Fibroblast of lung (primary cell): ENCODE measurements around the gene PITRM1. TPM values are rescaled to one million over a fixed set of nuclear protein-coding genes. Genes with fewer than 3 reads are reported as not detected.
A peak's percentile ranks its signal among the peaks of the same experiment; 100 is the strongest.
"Not testable (repeated sequence)": the region's sequence is repeated elsewhere in the genome, so short reads cannot be mapped to it uniquely, and the experiment has no call there.

Source experiments
- DNase-seq, 2 donors: peaks; one replicate each; pipeline versions ENCODE4 v3.0.0 to v3.0.0-alpha.2; 2010; ENCODE audit warnings: low read depth in 2 of 2
- H2AFZ ChIP-seq: 2 replicates; pipeline ENCODE4 v1.5.1; 2012; ENCODE audit warnings: low read length, control low read depth, inconsistent platforms
- H3K27ac ChIP-seq: 2 replicates; pipeline ENCODE4 v1.5.1; 2011; ENCODE audit warnings: low read length, control low read depth; ENCODE audit not compliant: insufficient read depth
- H3K27me3 ChIP-seq: 2 replicates; pipeline ENCODE4 v1.5.1; 2011; ENCODE audit warnings: mild to moderate bottlenecking, low read length; ENCODE audit not compliant: control insufficient read depth, insufficient read depth
- H3K36me3 ChIP-seq: 2 replicates; pipeline ENCODE4 v1.5.1; 2011; ENCODE audit warnings: low read length; ENCODE audit not compliant: control insufficient read depth, insufficient read depth
- H3K4me1 ChIP-seq: 2 replicates; pipeline ENCODE4 v1.5.1; 2011; ENCODE audit warnings: low read length; ENCODE audit not compliant: control insufficient read depth, insufficient read depth; ENCODE audit errors: extremely low read depth
- H3K4me2 ChIP-seq: 2 replicates; pipeline ENCODE4 v1.5.1; 2011; ENCODE audit warnings: low read length, control low read depth; ENCODE audit not compliant: insufficient read depth; ENCODE audit errors: extremely low read depth
- H3K4me3 ChIP-seq, 4 experiments: fragments of 200-600 bp in 1 of 4; sonication (generic) in 1 of 4; replicated peaks in 1 of 4; 2 replicates each; pipeline ENCODE4 v1.5.1; 2011 to 2016; ENCODE audit warnings: low read length in 4 of 4, low read depth in 3 of 4, mild to moderate bottlenecking in 3 of 4, control low read depth in 2 of 4, inconsistent platforms in 1 of 4, mixed read lengths in 1 of 4; ENCODE audit not compliant: insufficient read depth in 1 of 4; ENCODE audit errors: control extremely low read depth in 1 of 4
- H3K79me2 ChIP-seq: 2 replicates; pipeline ENCODE4 v1.5.1; 2012; ENCODE audit warnings: mild to moderate bottlenecking, low read length, inconsistent platforms; ENCODE audit not compliant: control insufficient read depth, insufficient read depth
- H3K9ac ChIP-seq: 2 replicates; pipeline ENCODE4 v1.5.1; 2011; ENCODE audit warnings: mild to moderate bottlenecking, low read length, control low read depth; ENCODE audit not compliant: insufficient read depth
- H3K9me3 ChIP-seq: 2 replicates; pipeline ENCODE4 v1.5.1; 2012; ENCODE audit warnings: low read depth, low read length; ENCODE audit not compliant: control insufficient read depth, insufficient read depth
- H4K20me1 ChIP-seq: 2 replicates; pipeline ENCODE4 v1.5.1; 2011; ENCODE audit warnings: low read length; ENCODE audit not compliant: control insufficient read depth, insufficient read depth; ENCODE audit errors: extremely low read depth
- EZH2 ChIP-seq: IDR thresholded peaks from 2 replicates; pipeline ENCODE4 v1.5.1; 2012; ENCODE audit warnings: low read length, control low read depth, mild to moderate bottlenecking; ENCODE audit errors: missing control alignments
- polyA plus RNA-seq, 2 donors: library from polyadenylated mRNA; depleted of rRNA in 1 of 2; stranded (reverse) in 1 of 2; unstranded in 1 of 2; fragments of >200 nt; gene quantifications; 2 replicates each; pipeline ENCODE4 v1.2.1, GENCODE V29; 2011 to 2012; ENCODE audit warnings: missing spikeins in 1 of 2
- total RNA-seq: library from RNA; depleted of rRNA; stranded (reverse); fragments of >200 nt; gene quantifications from 2 replicates; pipeline ENCODE4 v1.2.1, GENCODE V29; 2014
- TF ChIP-seq, protein P1 (sequence below), 2 donors: IDR thresholded peaks in 1 of 2; conservative IDR thresholded peaks in 1 of 2; 1 replicate in 1 of 2; 2 replicates in 1 of 2; pipeline ENCODE4 v1.5.1; 2011 to 2012; ENCODE audit warnings: low read length in 2 of 2, control low read depth in 1 of 2, inconsistent platforms in 1 of 2, low read depth in 1 of 2, mild to moderate bottlenecking in 1 of 2

The PITRM1 gene
- total and polyA plus RNA-seq, 2 donors (not counting 1 experiment from before 2014, with no cell fraction given), result 53.1 to 73.7 TPM

DNA sequence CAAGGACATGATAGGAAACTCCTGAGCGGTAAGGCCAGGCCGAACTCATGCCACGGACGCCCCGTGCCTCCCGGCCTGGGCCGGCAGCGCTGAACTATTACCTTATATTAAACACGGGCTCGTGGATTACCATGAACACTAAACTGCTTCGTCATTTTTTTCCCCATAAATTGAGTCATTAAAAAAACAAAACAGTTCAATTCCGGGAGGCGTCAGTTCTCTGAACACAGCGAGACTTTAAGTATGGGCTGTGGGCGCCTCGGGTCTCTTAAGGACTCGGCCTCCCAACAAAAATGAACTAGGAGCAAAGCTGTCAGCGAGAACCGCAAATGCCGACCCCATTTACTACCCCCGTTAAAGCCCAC lies 519 bp downstream of the PITRM1 start:
- H3K79me2 ChIP-seq, result peaks cover 32% of the 10 kb centered on the region
- no peaks in the 10 kb centered on the region for H4K20me1 ChIP-seq
- peak overlapping the region; percentile 69 for H3K4me2 ChIP-seq
- H3K9me3 ChIP-seq, result no peaks in the 10 kb centered on the region
- H3K4me3 ChIP-seq, result peak overlapping the region; percentile 72 to 97 (median 92)
- H3K4me1 ChIP-seq, result no peaks in the 10 kb centered on the region
- H3K9ac ChIP-seq, result peak overlapping the region; percentile 98
- peak; percentile 73 to 76 for DNase-seq
- peak overlapping the region; percentile 60 for H2AFZ ChIP-seq
- H3K27ac ChIP-seq, result peak overlapping the region; percentile 96
- H3K27me3 ChIP-seq, result no peaks in the 10 kb centered on the region
- peaks cover 18% of the 10 kb centered on the region for H3K36me3 ChIP-seq
- TF ChIP-seq EZH2, result no peak
- TF ChIP-seq, protein P1, sequence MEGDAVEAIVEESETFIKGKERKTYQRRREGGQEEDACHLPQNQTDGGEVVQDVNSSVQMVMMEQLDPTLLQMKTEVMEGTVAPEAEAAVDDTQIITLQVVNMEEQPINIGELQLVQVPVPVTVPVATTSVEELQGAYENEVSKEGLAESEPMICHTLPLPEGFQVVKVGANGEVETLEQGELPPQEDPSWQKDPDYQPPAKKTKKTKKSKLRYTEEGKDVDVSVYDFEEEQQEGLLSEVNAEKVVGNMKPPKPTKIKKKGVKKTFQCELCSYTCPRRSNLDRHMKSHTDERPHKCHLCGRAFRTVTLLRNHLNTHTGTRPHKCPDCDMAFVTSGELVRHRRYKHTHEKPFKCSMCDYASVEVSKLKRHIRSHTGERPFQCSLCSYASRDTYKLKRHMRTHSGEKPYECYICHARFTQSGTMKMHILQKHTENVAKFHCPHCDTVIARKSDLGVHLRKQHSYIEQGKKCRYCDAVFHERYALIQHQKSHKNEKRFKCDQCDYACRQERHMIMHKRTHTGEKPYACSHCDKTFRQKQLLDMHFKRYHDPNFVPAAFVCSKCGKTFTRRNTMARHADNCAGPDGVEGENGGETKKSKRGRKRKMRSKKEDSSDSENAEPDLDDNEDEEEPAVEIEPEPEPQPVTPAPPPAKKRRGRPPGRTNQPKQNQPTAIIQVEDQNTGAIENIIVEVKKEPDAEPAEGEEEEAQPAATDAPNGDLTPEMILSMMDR (conservative IDR thresholded peaks at IDR 0.05 in 1 of 2, IDR thresholded peaks at IDR 0.05 in 1 of 2; ENCODE audit: low read depth in 1 of 2, low read length in 2 of 2), result no peak

DNA sequence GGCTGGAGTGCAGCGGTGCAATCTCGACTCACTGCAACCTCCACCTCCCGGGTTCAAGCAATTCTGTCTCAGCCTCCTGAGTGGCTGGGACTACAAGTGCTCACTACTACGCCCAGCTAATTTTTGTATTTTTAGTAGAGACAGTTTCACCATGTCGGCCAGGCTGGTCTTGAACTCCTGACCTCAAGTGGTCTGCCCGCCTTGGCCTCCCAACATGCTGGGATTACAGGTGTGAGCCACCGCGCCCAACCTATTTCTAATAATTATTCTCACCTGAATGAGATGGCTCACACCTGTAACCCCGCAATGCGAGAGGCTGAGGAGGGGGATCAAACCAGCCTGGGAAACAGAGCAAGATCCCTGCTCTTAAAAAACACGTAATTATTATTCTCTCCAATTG lies 1.1 kb downstream of the PITRM1 start:
- peak overlapping the region; percentile 72 to 97 (median 92) for H3K4me3 ChIP-seq
- not testable (repeated sequence) for H3K9ac ChIP-seq, DNase-seq, H3K4me1 ChIP-seq, H2AFZ ChIP-seq, H3K27me3 ChIP-seq, H4K20me1 ChIP-seq, H3K9me3 ChIP-seq
- H3K4me2 ChIP-seq, result peak overlapping the region; percentile 69
- peaks cover 18% of the 10 kb centered on the region for H3K36me3 ChIP-seq
- peaks cover 32% of the 10 kb centered on the region for H3K79me2 ChIP-seq
- H3K27ac ChIP-seq, result peak overlapping the region; percentile 96

GRCh38 chr10:3169673-3170072 lies 2.9 kb downstream of the PITRM1 start:
- Histone ChIP-seq H3K4me1 (no peaks in the 10 kb centered on the region), H3K9me3 (no peaks in the 10 kb centered on the region), H3K27ac (no peak overlapping the region), H3K4me3 (no peak overlapping the region), H2AFZ (no peak overlapping the region), H3K36me3 (peaks cover 22% of the 10 kb centered on the region), H4K20me1 (no peaks in the 10 kb centered on the region), H3K4me2 (no peak overlapping the region), H3K27me3 (no peaks in the 10 kb centered on the region), H3K9ac (no peak overlapping the region), H3K79me2 (peaks cover 32% of the 10 kb centered on the region)
- no peak for DNase-seq
- TF ChIP-seq, protein P1 (conservative IDR thresholded peaks at IDR 0.05 in 1 of 2, IDR thresholded peaks at IDR 0.05 in 1 of 2; ENCODE audit: low read depth in 1 of 2, low read length in 2 of 2), result no peak
- TF ChIP-seq EZH2, result no peak
